Fibroblast of lung (primary cell): ENCODE measurements around the gene PLA2G6. TPM values are rescaled to one million over a fixed set of nuclear protein-coding genes. Genes with fewer than 3 reads are reported as not detected.

Source experiments
- DNase-seq, 2 donors: peaks; one replicate each; pipeline versions ENCODE4 v3.0.0 to v3.0.0-alpha.2; 2010; ENCODE audit warnings: low read depth in 2 of 2
- H2AFZ ChIP-seq: 2 replicates; pipeline ENCODE4 v1.5.1; 2012; ENCODE audit warnings: low read length, control low read depth, inconsistent platforms
- H3K27ac ChIP-seq: 2 replicates; pipeline ENCODE4 v1.5.1; 2011; ENCODE audit warnings: low read length, control low read depth; ENCODE audit not compliant: insufficient read depth
- H3K27me3 ChIP-seq: 2 replicates; pipeline ENCODE4 v1.5.1; 2011; ENCODE audit warnings: mild to moderate bottlenecking, low read length; ENCODE audit not compliant: control insufficient read depth, insufficient read depth
- H3K36me3 ChIP-seq: 2 replicates; pipeline ENCODE4 v1.5.1; 2011; ENCODE audit warnings: low read length; ENCODE audit not compliant: control insufficient read depth, insufficient read depth
- H3K4me1 ChIP-seq: 2 replicates; pipeline ENCODE4 v1.5.1; 2011; ENCODE audit warnings: low read length; ENCODE audit not compliant: control insufficient read depth, insufficient read depth; ENCODE audit errors: extremely low read depth
- H3K4me2 ChIP-seq: 2 replicates; pipeline ENCODE4 v1.5.1; 2011; ENCODE audit warnings: low read length, control low read depth; ENCODE audit not compliant: insufficient read depth; ENCODE audit errors: extremely low read depth
- H3K4me3 ChIP-seq, 4 experiments: fragments of 200-600 bp in 1 of 4; sonication (generic) in 1 of 4; replicated peaks in 1 of 4; 2 replicates each; pipeline ENCODE4 v1.5.1; 2011 to 2016; ENCODE audit warnings: low read length in 4 of 4, low read depth in 3 of 4, mild to moderate bottlenecking in 3 of 4, control low read depth in 2 of 4, inconsistent platforms in 1 of 4, mixed read lengths in 1 of 4; ENCODE audit not compliant: insufficient read depth in 1 of 4; ENCODE audit errors: control extremely low read depth in 1 of 4
- H3K79me2 ChIP-seq: 2 replicates; pipeline ENCODE4 v1.5.1; 2012; ENCODE audit warnings: mild to moderate bottlenecking, low read length, inconsistent platforms; ENCODE audit not compliant: control insufficient read depth, insufficient read depth
- H3K9ac ChIP-seq: 2 replicates; pipeline ENCODE4 v1.5.1; 2011; ENCODE audit warnings: mild to moderate bottlenecking, low read length, control low read depth; ENCODE audit not compliant: insufficient read depth
- H3K9me3 ChIP-seq: 2 replicates; pipeline ENCODE4 v1.5.1; 2012; ENCODE audit warnings: low read depth, low read length; ENCODE audit not compliant: control insufficient read depth, insufficient read depth
- H4K20me1 ChIP-seq: 2 replicates; pipeline ENCODE4 v1.5.1; 2011; ENCODE audit warnings: low read length; ENCODE audit not compliant: control insufficient read depth, insufficient read depth; ENCODE audit errors: extremely low read depth
- CTCF ChIP-seq, 2 donors: IDR thresholded peaks in 1 of 2; conservative IDR thresholded peaks in 1 of 2; 1 replicate in 1 of 2; 2 replicates in 1 of 2; pipeline ENCODE4 v1.5.1; 2011 to 2012; ENCODE audit warnings: low read length in 2 of 2, control low read depth in 1 of 2, inconsistent platforms in 1 of 2, low read depth in 1 of 2, mild to moderate bottlenecking in 1 of 2
- EZH2 ChIP-seq: IDR thresholded peaks from 2 replicates; pipeline ENCODE4 v1.5.1; 2012; ENCODE audit warnings: low read length, control low read depth, mild to moderate bottlenecking; ENCODE audit errors: missing control alignments
- polyA minus RNA-seq: library from RNA; depleted of rRNA, polyadenylated mRNA; stranded (reverse); fragments of >200 nt; gene quantifications from 2 replicates; pipeline ENCODE4 v1.2.3, GENCODE V29; 2011; ENCODE audit warnings: low replicate concordance
- polyA plus RNA-seq, 2 donors: library from polyadenylated mRNA; depleted of rRNA in 1 of 2; stranded (reverse) in 1 of 2; unstranded in 1 of 2; fragments of >200 nt; gene quantifications; 2 replicates each; pipeline ENCODE4 v1.2.1, GENCODE V29; 2011 to 2012; ENCODE audit warnings: missing spikeins in 1 of 2
- total RNA-seq: library from RNA; depleted of rRNA; stranded (reverse); fragments of >200 nt; gene quantifications from 2 replicates; pipeline ENCODE4 v1.2.1, GENCODE V29; 2014

Gene PLA2G6
- total RNA-seq (24.9 and 29.9 TPM in 2 replicates), polyA plus RNA-seq (4.4 and 4.8 TPM in 2 replicates), polyA minus RNA-seq (24.8 and 39.5 TPM in 2 replicates)
- 3.2 and 5.1 TPM in 2 replicates for polyA plus RNA-seq (2012)

DNA sequence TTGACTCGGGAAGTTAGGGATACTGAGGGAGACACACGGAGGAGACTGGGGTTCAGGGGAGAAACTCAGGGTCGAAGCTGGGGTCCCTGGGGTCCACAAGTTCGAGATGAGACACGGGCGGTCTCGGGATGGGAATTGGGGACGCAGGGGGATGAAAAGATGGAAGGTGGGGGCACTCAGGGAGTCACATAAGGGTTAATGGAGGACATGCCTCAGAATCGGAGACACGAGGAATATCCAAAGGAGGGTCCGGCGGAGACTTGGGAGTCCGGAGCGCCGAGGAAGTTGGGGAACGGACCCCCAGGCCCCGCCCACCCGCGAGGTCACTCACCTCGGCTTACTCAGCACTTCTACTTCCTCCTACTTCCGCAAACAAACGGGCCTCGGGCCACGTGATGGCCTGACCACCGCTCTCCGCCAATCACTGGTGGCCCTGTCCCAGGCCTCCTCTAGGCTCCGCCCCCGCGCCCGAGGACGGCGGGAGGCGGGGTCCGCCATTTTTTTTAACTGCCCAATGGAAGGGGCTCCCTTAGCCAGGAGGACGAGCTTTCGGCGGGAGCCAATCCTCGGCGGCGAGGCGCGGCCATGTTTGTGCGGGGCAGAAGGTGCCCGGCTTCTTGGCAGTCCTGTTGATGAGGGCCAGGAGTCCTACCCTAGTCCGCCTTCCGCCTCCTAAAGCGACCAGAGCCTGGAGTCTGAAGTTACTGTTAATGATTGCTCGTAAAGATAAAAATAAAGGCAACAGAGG is at the start of gene PLA2G6:
TSS of gene PLA2G6 (minus strand) at position 378 of the 748 bp plus-strand sequence. CDS start 12,404 bp downstream, outside the sequence.
- peak within 1 kb of the TSS; percentile 94 for H3K27ac ChIP-seq
- no peaks in the 10 kb centered on the region for H4K20me1 ChIP-seq
- peak; percentile 98 to 99 for DNase-seq
- peak within 1 kb of the TSS; percentile 34 to 74 (median 52) for H3K4me3 ChIP-seq
- no peaks in the 10 kb centered on the region for H3K9me3 ChIP-seq
- TF ChIP-seq EZH2 (no peak), CTCF (conservative IDR thresholded peaks at IDR 0.05 in 1 of 2, IDR thresholded peaks at IDR 0.05 in 1 of 2; ENCODE audit: low read depth in 1 of 2, low read length in 2 of 2) (no peak)
- no peaks in the 10 kb centered on the region for H3K27me3 ChIP-seq
- peak within 1 kb of the TSS; percentile 78 for H2AFZ ChIP-seq
- H3K9ac ChIP-seq: peak within 1 kb of the TSS; percentile 73
- H3K4me2 ChIP-seq: peak within 1 kb of the TSS; percentile 81
- H3K79me2 ChIP-seq: no peaks in the 10 kb centered on the region
- peaks cover 22% of the 10 kb centered on the region for H3K4me1 ChIP-seq
- no peaks in the 10 kb centered on the region for H3K36me3 ChIP-seq

DNA sequence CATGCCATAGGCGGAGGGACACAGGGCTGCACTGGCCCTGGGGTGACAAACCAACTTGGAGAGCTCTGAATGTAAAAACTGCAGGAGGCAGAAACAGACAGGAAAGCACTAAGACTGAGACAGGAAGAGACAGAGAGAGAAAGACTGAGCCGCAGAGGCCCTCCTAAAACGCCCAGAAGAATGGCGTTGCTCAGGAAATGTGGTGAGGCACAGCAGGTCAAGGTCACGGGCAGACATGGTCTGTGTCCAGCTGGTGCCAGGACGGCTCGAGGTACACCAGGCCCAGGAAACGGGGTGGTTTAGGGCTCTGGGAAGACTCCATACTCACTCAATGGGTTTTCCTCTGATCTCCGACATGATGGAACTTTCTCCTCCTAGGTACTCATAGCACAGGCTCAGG is 49.3 kb upstream of the PLA2G6 start:
- no peaks in the 10 kb centered on the region for H4K20me1 ChIP-seq
- no peak overlapping the region for H3K4me3 ChIP-seq
- H3K79me2 ChIP-seq: no peaks in the 10 kb centered on the region
- H3K27me3 ChIP-seq: no peaks in the 10 kb centered on the region
- no peak overlapping the region for H2AFZ ChIP-seq
- peaks cover 7% of the 10 kb centered on the region for H3K4me1 ChIP-seq
- DNase-seq: no peak
- no peak overlapping the region for H3K27ac ChIP-seq
- no peak overlapping the region for H3K4me2 ChIP-seq
- TF ChIP-seq EZH2 (no peak), CTCF (conservative IDR thresholded peaks at IDR 0.05 in 1 of 2, IDR thresholded peaks at IDR 0.05 in 1 of 2; ENCODE audit: low read depth in 1 of 2, low read length in 2 of 2) (no peak)
- peaks cover 33% of the 10 kb centered on the region for H3K36me3 ChIP-seq
- no peak overlapping the region for H3K9ac ChIP-seq
- no peaks in the 10 kb centered on the region for H3K9me3 ChIP-seq

DNA sequence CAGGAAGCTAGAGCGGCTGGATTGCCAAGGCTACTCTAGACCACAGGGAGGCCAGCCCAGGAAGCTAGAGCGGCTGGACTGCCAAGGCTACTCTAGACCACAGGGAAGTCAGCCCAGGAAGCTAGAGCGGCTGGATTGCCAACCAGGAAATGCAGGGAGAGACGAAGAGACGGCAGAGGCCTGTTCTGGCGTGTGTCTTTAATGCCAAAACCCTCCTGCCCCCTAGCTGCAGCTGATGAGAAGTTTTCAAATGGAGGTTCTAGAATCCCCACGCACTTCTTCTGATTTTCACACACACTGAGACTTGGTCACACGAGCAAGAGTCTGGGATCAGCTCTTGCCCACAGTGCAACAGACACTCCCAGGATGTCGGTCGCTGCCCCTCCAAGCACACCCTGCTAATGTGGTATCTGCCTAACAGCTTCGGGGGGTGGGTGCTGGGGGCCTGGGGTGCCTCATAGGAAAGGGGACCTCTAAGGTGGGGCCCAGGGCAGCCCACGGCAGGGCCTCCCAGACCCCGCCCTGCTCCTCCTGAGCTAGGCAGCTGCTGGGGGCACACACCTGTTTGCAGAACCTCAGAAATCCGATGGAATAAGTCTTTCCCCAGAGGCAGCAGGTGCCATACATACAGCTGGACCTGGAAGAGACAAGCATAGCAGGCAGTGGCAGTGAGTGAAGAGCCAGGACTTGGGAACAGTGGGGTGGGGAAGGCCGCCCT is 48.6 kb upstream of the PLA2G6 start:
- TF ChIP-seq CTCF (conservative IDR thresholded peaks at IDR 0.05 in 1 of 2, IDR thresholded peaks at IDR 0.05 in 1 of 2; ENCODE audit: low read depth in 1 of 2, low read length in 2 of 2) (peak in 1 of 2 donors; percentile 32), EZH2 (no peak)
- Histone ChIP-seq H3K27ac (peak overlapping the region; percentile 2), H3K79me2 (no peaks in the 10 kb centered on the region), H3K36me3 (peaks cover 33% of the 10 kb centered on the region), H3K9ac (no peak overlapping the region), H3K27me3 (no peaks in the 10 kb centered on the region), H3K4me3 (no peak overlapping the region), H3K4me2 (no peak overlapping the region), H3K4me1 (peaks cover 7% of the 10 kb centered on the region), H4K20me1 (no peaks in the 10 kb centered on the region), H2AFZ (no peak overlapping the region), H3K9me3 (no peaks in the 10 kb centered on the region)
- peak in 1 of 2 donors; percentile 47 for DNase-seq
